Keratinocyte (primary cell): ENCODE measurements around the gene AGR3.

ENCODE experiments used
- EZH2 ChIP-seq: IDR thresholded peaks from one replicate; pipeline ENCODE4 v1.6.1; 2012; ENCODE audit warnings: inconsistent platforms, mild to moderate bottlenecking, low read length, moderate library complexity
- TF ChIP-seq, protein P1 (sequence below), 3 experiments: IDR thresholded peaks in 1 of 3; conservative IDR thresholded peaks in 1 of 3; optimal IDR thresholded peaks in 1 of 3; 2 replicates in 2 of 3; 3 replicates in 1 of 3; pipeline versions ENCODE3 to v1.5.1; 2011; ENCODE audit warnings: low read length in 3 of 3, mild to moderate bottlenecking in 3 of 3, moderate library complexity in 2 of 3, control low read depth in 1 of 3, inconsistent platforms in 1 of 3; ENCODE audit not compliant: insufficient read depth in 2 of 3; ENCODE audit errors: extremely low read depth in 1 of 3

DNA sequence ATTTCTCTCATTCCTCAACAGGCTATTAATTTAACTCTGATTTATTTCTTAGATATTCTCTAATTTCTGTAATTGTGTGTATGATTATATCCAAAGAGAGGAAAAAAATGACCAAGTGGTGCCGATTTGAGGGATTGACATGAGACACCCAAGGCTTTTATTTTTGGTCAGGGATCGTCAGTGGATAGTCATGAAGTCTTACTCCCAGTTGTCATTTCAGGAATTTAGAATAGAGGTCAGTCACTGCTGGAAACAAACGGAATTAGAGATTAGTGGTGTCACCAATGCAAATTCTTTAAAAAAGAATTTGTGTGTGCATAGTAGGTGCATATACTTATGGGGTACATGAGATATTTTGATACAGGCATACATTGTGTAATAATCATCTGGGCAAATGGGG is 26.8 kb upstream of the AGR3 start:
- TF ChIP-seq, protein P1, sequence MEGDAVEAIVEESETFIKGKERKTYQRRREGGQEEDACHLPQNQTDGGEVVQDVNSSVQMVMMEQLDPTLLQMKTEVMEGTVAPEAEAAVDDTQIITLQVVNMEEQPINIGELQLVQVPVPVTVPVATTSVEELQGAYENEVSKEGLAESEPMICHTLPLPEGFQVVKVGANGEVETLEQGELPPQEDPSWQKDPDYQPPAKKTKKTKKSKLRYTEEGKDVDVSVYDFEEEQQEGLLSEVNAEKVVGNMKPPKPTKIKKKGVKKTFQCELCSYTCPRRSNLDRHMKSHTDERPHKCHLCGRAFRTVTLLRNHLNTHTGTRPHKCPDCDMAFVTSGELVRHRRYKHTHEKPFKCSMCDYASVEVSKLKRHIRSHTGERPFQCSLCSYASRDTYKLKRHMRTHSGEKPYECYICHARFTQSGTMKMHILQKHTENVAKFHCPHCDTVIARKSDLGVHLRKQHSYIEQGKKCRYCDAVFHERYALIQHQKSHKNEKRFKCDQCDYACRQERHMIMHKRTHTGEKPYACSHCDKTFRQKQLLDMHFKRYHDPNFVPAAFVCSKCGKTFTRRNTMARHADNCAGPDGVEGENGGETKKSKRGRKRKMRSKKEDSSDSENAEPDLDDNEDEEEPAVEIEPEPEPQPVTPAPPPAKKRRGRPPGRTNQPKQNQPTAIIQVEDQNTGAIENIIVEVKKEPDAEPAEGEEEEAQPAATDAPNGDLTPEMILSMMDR (optimal IDR thresholded peaks at IDR 0.05 in 1 of 3, IDR thresholded peaks at IDR 0.05 in 1 of 3, conservative IDR thresholded peaks at IDR 0.05 in 1 of 3; ENCODE audit: extremely low read depth in 1 of 3, insufficient read depth in 2 of 3, low read length in 3 of 3), result no peak
- no peak for TF ChIP-seq EZH2
